WTC11 (cell line): ENCODE results near the gene LTBP4.

Experiments
- CBFB ChIP-seq: sonication (generic); formaldehyde crosslinking; IDR thresholded peaks from 2 replicates; pipeline ENCODE4 v1.8.1; 2022; ENCODE audit warnings: mild to moderate bottlenecking, low read depth, missing genetic modification reagents
- CTCF ChIP-seq: fragments of 200-600 bp; IDR thresholded peaks from 2 replicates; pipeline ENCODE4 v1.8.0; 2022; ENCODE audit warnings: antibody characterized with exemption
- NR2C2 ChIP-seq: sonication (generic); formaldehyde crosslinking; IDR thresholded peaks from 2 replicates; pipeline ENCODE4 v1.8.0; 2022; ENCODE audit warnings: mild to moderate bottlenecking, missing genetic modification reagents
- RELA ChIP-seq: sonication (generic); formaldehyde crosslinking; IDR thresholded peaks from 2 replicates; pipeline ENCODE4 v1.8.1; 2022; ENCODE audit warnings: missing genetic modification reagents, mild to moderate bottlenecking, borderline replicate concordance
- TEAD4 ChIP-seq: sonication (generic); formaldehyde crosslinking; IDR thresholded peaks from 2 replicates; pipeline ENCODE4 v1.8.0; 2022; ENCODE audit warnings: mild to moderate bottlenecking, missing genetic modification reagents

GRCh38 chr19:40583283-40583682, 17.9 kb upstream of the LTBP4 start:
- TF ChIP-seq TEAD4 (CRISPR knock-in tag) (no peak), CBFB (no peak), NR2C2 (CRISPR knock-in tag) (no peak), RELA (no peak), CTCF (no peak)
